Ascending aorta (tissue), 2 donors: ENCODE measurements around the gene AQP1. TPM values are rescaled to one million over a fixed set of nuclear protein-coding genes. Genes with fewer than 3 reads are reported as not detected.

ENCODE experiments used
- DNase-seq, 2 donors: peaks; one replicate each; pipeline ENCODE4 v3.0.0-alpha.2; 2019; ENCODE audit warnings: low spot score in 2 of 2
- H3K27ac ChIP-seq, 2 donors: fragments of 200-600 bp; sonication (generic); one replicate each; pipeline ENCODE4 v1.5.1; 2016 to 2017; ENCODE audit warnings: mild to moderate bottlenecking in 1 of 2
- H3K27me3 ChIP-seq: fragments of 200-600 bp; sonication (generic); one replicate; pipeline ENCODE4 v1.5.1; 2017
- H3K36me3 ChIP-seq, 2 donors: fragments of 200-600 bp; sonication (generic); one replicate each; pipeline ENCODE4 v1.5.1; 2016
- H3K4me1 ChIP-seq, 2 donors: fragments of 200-600 bp; sonication (generic); one replicate each; pipeline ENCODE4 v1.5.1; 2016 to 2017; ENCODE audit warnings: mild to moderate bottlenecking in 1 of 2
- H3K4me3 ChIP-seq, 2 donors: fragments of 200-600 bp; sonication (generic); one replicate each; pipeline ENCODE4 v1.5.1; 2016 to 2017; ENCODE audit warnings: mild to moderate bottlenecking in 1 of 2
- H3K9me3 ChIP-seq, 2 donors: fragments of 200-600 bp; sonication (generic); one replicate each; pipeline ENCODE4 v1.5.1; 2016
- intact Hi-C: fragments of 100-400 bp; cut with DNase I; formaldehyde crosslinking; loops from one replicate; pipeline ENCODE4 v1.15.1; 2023
- total RNA-seq: library from RNA; depleted of rRNA; stranded (reverse); fragments of >200 nt; gene quantifications from one replicate; pipeline ENCODE4 v1.1.0, GENCODE V29; 2016
- TF ChIP-seq, protein P1 (sequence below), 3 experiments: fragments of 200-600 bp in 2 of 3; fragments of 450-650 bp in 1 of 3; sonication (generic) in 2 of 3; IDR thresholded peaks; one replicate each; pipeline ENCODE4 v1.5.1; 2016 to 2019; ENCODE audit warnings: antibody characterized with exemption in 3 of 3, mild to moderate bottlenecking in 1 of 3, moderate library complexity in 1 of 3

The AQP1 gene
- total RNA-seq, 1 donor from 2014 or later: 2,113 TPM

DNA sequence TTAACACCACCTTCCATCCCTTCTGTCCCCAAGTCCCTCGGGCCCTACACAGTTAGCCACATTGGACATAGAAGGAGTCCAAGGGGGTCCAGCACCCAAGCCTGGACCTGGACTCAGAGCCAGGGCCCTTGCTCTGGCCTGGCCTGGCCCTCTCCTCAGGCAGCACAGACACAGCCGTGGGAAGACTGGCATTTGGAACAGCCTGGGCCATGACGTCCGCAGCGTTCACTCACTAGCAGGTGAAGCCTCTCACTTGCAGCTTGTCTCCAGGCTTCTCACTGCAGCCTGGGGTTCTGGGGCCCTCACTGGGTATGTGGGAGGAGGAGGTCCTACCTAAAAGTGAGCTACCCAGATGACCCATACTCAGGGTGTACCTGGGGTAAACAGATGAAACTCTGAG, 33.7 kb upstream of the AQP1 start:
- no peak overlapping the region for H3K27ac ChIP-seq
- intact Hi-C loops: no loop called here
- no peaks in the 10 kb centered on the region for H3K9me3 ChIP-seq

DNA sequence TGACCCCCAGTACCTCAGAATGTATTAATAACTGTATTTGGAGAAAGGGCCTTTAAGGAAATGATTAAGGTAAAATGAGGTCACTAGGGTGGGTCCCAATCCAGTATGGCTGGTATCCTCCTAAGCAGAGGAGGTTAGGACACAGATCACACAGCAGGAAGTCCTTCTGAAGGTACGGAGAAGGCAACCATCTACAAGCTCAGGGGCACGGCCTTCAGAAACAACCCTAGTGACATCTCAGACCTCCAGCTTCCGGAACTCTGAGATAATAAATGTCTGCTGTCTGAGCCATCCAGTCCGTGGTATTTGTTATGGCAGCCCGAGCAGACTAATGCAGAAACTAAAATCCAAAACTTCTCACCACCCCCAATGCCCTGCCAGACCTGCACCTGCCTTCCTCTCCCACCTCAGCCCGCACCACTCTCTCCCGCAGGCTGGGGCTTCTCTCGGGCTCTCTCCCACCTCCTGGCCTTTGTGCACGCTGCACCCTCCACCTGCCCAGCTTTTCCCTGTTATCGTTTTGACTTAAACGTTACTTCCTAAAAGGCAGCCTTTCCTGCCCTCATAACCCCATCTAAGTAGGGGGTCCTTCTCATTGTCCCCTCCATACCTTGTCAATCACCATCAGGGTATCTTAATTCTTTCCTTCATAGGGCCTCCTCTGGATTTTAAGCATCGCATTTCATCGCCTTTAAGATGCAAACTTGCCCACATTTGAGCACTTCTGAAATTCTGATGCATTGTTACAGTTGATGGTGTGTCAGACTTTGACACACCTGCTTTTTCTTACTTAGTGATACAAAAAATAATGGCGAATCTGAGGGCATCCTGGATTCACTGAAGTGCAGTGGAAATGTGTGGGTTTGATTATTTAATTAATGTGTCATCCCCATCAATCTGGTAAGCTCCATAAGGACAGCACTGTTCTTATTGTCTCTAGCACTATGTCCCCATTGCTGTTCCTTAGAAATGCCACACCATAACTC, 32.2 kb upstream of the AQP1 start:
- Histone ChIP-seq H3K9me3 (no peaks in the 10 kb centered on the region), H3K27me3 (no peaks in the 10 kb centered on the region), H3K4me1 (peaks cover 0 to 2% of the 10 kb centered on the region in 2 donors), H3K27ac (no peak overlapping the region), H3K4me3 (no peak overlapping the region), H3K36me3 (peaks cover 25 to 26% of the 10 kb centered on the region in 2 donors)
- no peak for DNase-seq
- intact Hi-C loops: no loop called here
- TF ChIP-seq, protein P1, sequence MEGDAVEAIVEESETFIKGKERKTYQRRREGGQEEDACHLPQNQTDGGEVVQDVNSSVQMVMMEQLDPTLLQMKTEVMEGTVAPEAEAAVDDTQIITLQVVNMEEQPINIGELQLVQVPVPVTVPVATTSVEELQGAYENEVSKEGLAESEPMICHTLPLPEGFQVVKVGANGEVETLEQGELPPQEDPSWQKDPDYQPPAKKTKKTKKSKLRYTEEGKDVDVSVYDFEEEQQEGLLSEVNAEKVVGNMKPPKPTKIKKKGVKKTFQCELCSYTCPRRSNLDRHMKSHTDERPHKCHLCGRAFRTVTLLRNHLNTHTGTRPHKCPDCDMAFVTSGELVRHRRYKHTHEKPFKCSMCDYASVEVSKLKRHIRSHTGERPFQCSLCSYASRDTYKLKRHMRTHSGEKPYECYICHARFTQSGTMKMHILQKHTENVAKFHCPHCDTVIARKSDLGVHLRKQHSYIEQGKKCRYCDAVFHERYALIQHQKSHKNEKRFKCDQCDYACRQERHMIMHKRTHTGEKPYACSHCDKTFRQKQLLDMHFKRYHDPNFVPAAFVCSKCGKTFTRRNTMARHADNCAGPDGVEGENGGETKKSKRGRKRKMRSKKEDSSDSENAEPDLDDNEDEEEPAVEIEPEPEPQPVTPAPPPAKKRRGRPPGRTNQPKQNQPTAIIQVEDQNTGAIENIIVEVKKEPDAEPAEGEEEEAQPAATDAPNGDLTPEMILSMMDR (IDR thresholded peaks at IDR 0.05): no peak

More for the DNA sequence above, 33.7 kb upstream of the AQP1 start:
- TF ChIP-seq, protein P1 (IDR thresholded peaks at IDR 0.05): no peak
- H3K4me3 ChIP-seq: no peak overlapping the region
- peaks cover 27 to 37% of the 10 kb centered on the region in 2 donors for H3K36me3 ChIP-seq
- DNase-seq: no peak
- H3K4me1 ChIP-seq: peaks cover 0 to 2% of the 10 kb centered on the region in 2 donors
- no peaks in the 10 kb centered on the region for H3K27me3 ChIP-seq

DNA sequence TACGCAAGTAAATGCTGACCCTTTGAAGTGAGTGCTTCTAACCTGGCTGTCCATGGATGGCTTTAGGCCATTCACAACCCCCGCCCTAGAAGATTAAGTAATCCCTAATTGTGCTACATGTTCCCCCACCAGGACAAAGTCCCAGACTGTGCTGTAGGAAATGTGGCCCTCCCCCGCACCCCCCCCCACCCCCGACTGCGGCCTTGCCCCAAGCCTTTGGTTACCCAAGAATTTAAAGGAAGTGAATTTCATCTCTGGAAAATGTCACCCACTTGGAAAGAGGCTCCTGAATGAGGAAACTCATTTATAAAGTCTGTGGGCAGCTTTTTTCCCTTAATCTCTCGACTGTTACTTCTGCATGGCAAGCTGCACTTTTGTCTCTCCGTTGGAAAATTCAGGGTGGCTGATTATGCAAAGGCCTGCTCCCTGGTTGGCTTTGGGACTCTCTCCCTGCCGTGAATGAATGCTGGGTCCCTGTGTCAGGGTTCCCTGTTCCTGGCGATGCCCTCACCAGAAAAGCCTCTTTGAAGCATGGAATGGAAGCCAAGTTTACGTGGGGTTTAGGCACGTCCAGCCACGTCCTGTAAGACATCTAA, 31.4 kb upstream of the AQP1 start:
- H3K9me3 ChIP-seq: no peaks in the 10 kb centered on the region
- DNase-seq: no peak
- peaks cover 0 to 2% of the 10 kb centered on the region in 2 donors for H3K4me1 ChIP-seq
- H3K27ac ChIP-seq: no peak overlapping the region
- intact Hi-C loops: no loop called here
- TF ChIP-seq, protein P1 (IDR thresholded peaks at IDR 0.05): no peak
- H3K4me3 ChIP-seq: no peak overlapping the region
- peaks cover 22 to 24% of the 10 kb centered on the region in 2 donors for H3K36me3 ChIP-seq
- H3K27me3 ChIP-seq: no peaks in the 10 kb centered on the region

DNA sequence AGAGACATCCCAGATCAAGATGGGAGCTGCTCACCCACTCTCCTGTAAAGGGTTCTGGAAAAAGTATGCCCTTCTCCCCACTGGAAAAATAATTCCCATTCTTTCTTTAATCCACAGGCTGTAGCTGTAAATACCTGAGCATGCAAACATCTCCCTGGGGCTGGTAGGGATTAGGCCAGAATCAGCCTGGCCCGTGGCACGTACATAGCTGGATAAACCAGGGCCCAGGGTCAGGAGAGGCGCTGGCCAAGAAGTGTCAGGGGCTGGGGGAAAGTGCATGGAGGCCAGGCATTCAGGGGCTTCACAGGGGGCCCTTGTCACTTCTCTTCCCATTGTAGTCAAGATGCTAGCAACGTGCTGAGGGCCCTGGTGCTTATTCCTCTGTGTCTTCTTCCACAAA, 30.7 kb upstream of the AQP1 start:
- TF ChIP-seq, protein P1 (IDR thresholded peaks at IDR 0.05): no peak
- intact Hi-C loops: no loop called here
- no peak for DNase-seq
- Histone ChIP-seq H3K4me1 (peaks cover 0 to 2% of the 10 kb centered on the region in 2 donors), H3K36me3 (peaks cover 16 to 17% of the 10 kb centered on the region in 2 donors), H3K27ac (no peak overlapping the region), H3K27me3 (no peaks in the 10 kb centered on the region), H3K4me3 (no peak overlapping the region), H3K9me3 (no peaks in the 10 kb centered on the region)

DNA sequence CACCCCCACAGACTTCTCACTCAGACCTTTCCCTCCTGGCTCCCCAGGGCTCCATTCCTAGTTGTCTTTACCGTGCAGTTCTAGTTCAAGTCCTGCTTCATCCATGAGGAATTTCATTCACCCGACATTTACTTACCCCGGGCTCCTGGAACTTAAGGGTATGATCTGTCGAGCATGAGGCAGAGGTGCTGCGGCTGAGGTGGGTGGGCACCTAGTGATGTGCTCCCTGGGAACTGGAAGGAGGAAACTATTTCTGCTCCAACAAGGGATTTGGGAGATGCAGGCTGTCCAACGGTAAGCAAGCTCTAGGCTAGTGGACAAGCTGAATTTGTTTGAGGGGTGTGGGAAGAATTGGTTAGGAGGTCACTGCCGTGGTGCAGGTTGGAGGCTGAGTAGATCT, 30.2 kb upstream of the AQP1 start:
- H3K9me3 ChIP-seq: no peaks in the 10 kb centered on the region
- intact Hi-C loops: no loop called here
- H3K27me3 ChIP-seq: no peaks in the 10 kb centered on the region
- TF ChIP-seq, protein P1 (IDR thresholded peaks at IDR 0.05): no peak
- H3K4me1 ChIP-seq: peaks cover 0 to 5% of the 10 kb centered on the region in 2 donors
- H3K27ac ChIP-seq: no peak overlapping the region
- H3K4me3 ChIP-seq: no peak overlapping the region
- DNase-seq: no peak
- H3K36me3 ChIP-seq: peaks cover 11 to 12% of the 10 kb centered on the region in 2 donors
